HG03432 (cell line): ENCODE results near the gene DCAF15.
"Not testable (repeated sequence)": the region's sequence is repeated elsewhere in the genome, so short reads cannot be mapped to it uniquely, and the experiment has no call there.

Experiments
- ATAC-seq: cut with Tn5 transposase; IDR thresholded peaks from one replicate; pipeline ENCODE4 v1.9.1; 2021; ENCODE audit warnings: mild to moderate bottlenecking, moderate library complexity; ENCODE audit not compliant: unreplicated experiment

The DCAF15 gene

GRCh38 chr19:13959141-13959961 is 7.0 kb downstream of the DCAF15 start:
- ATAC-seq = no peak

- ATAC-seq = no peak
Measured at GRCh38 chr19:13959962-13960862, 7.9 kb downstream of the DCAF15 start.

GRCh38 chr19:13960863-13961784 is 8.8 kb downstream of the DCAF15 start:
- ATAC-seq = no peak

- no peak for ATAC-seq
Measured at GRCh38 chr19:13961826-13962698, 9.8 kb downstream of the DCAF15 start.

GRCh38 chr19:13962699-13963602 is 10.6 kb downstream of the DCAF15 start:
- ATAC-seq = no peak

GRCh38 chr19:13963603-13964105 is 11.3 kb downstream of the DCAF15 start:
- no peak for ATAC-seq

- no peak for ATAC-seq
Measured at GRCh38 chr19:13964776-13965175, 12.5 kb downstream of the DCAF15 start.

GRCh38 chr19:13965377-13965896 is 13.1 kb downstream of the DCAF15 start:
- ATAC-seq = no peak

- ATAC-seq = no peak
Measured at GRCh38 chr19:13965926-13966683, 13.8 kb downstream of the DCAF15 start.

- ATAC-seq = no peak
Measured at GRCh38 chr19:13966684-13967128, 14.4 kb downstream of the DCAF15 start.

- ATAC-seq = not testable (repeated sequence)
Measured at GRCh38 chr19:13967206-13967605, 14.9 kb downstream of the DCAF15 start.

GRCh38 chr19:13968383-13968935 is 16.1 kb downstream of the DCAF15 start:
- ATAC-seq = no peak

GRCh38 chr19:13968999-13969398 is 16.7 kb downstream of the DCAF15 start:
- ATAC-seq = no peak

GRCh38 chr19:13969897-13970296 is 17.6 kb downstream of the DCAF15 start:
- no peak for ATAC-seq

- ATAC-seq = not testable (repeated sequence)
Measured at GRCh38 chr19:13971868-13972267, 19.6 kb downstream of the DCAF15 start.

GRCh38 chr19:13972368-13973155 is 20.3 kb downstream of the DCAF15 start:
- no peak for ATAC-seq
